HL-60/S4 (cell line): ENCODE data around the gene FERMT3.

Experiments
- in situ Hi-C: fragments of 300-500 bp; cut with MboI; formaldehyde crosslinking; loops from 2 replicates; pipeline ENCODE4 v1.14.3; 2022; ENCODE audit warnings: low sequenced_read_pairs

FERMT3 gene

GRCh38 chr11:64219354-64219684 lies 12.8 kb downstream of the FERMT3 start:
- in situ Hi-C loops = no loop called here

- in situ Hi-C loops = no loop called here
Measured at GRCh38 chr11:64219755-64220154, 13.2 kb downstream of the FERMT3 start.

DNA sequence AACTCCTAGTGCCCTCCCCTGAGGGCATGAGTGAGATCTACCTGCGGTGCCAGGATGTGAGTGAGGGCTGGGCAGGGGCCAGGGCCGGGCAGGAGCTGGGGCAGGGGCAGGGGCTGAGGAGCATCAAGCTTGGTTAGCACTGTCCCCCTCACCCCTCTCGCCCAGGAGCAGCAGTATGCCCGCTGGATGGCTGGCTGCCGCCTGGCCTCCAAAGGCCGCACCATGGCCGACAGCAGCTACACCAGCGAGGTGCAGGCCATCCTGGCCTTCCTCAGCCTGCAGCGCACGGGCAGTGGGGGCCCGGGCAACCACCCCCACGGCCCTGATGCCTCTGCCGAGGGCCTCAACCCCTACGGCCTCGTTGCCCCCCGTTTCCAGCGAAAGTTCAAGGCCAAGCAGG lies 13.8 kb downstream of the FERMT3 start:
- in situ Hi-C loops = no loop called here

DNA sequence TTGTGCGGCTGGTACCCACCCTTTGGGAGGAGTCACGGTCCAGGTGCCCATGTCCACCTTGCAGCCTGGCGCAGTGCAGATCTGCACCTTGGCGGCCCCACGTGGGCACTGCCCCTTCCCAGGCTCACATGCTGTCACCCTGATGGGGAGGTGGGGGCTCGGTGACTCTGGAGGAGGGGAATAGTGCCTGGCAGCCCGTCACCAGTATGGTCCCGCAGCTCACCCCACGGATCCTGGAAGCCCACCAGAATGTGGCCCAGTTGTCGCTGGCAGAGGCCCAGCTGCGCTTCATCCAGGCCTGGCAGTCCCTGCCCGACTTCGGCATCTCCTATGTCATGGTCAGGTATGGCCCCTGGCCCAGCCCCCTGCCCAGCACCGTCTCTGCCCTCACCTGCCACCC lies 14.3 kb downstream of the FERMT3 start:
- in situ Hi-C loops = no loop called here

GRCh38 chr11:64222651-64223000 lies 16.1 kb downstream of the FERMT3 start:
- in situ Hi-C loops = no loop called here

DNA sequence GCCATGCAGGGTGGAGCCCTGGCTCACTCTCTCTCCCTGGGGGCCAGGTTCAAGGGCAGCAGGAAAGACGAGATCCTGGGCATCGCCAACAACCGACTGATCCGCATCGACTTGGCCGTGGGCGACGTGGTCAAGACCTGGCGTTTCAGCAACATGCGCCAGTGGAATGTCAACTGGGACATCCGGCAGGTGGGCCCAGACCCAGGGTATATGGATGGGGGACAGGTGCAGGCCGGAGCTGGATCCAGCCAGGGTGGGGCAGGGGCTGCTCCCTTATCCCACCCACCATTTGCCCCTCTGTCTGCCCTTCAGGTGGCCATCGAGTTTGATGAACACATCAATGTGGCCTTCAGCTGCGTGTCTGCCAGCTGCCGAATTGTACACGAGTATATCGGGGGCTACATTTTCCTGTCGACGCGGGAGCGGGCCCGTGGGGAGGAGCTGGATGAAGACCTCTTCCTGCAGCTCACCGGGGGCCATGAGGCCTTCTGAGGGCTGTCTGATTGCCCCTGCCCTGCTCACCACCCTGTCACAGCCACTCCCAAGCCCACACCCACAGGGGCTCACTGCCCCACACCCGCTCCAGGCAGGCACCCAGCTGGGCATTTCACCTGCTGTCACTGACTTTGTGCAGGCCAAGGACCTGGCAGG lies 16.6 kb downstream of the FERMT3 start:
- in situ Hi-C loops = no loop called here

GRCh38 chr11:64224151-64224890 lies 17.8 kb downstream of the FERMT3 start:
- in situ Hi-C loops = no loop called here

DNA sequence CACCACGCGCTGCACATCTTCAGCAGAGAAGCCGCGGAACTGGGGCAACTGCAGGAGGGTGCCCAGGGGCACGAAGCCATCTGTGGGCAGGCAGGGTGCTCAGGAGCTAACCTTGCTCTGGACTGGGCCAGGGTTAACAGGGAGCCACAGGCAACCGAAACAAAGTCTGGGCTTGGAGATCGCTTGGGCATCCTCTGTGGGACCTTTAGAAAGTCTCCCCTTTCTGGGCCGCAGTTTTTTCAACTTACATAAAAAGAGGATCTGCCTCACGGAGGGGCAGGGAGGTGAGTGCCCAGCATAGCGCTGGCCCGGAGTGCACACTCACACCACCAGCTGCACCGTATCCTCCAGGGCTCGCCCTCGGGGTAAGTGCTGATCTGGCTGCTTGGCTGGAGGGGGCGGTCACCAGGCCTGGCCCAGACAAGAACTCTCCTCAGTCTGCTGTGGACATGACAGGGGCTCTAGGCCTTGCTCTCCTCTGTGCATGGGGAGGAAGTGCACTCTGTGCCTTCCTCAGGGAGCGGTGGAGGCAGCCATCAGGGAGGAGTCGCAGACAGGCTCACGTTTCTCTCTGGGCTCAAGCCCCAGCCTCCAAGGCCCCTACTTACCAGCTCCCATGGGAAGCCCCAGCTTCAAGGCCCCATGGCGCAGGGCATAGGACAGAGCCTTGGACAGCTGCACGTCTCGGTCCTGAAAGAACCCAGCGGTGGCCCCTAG lies 18.5 kb downstream of the FERMT3 start:
- in situ Hi-C loops = no loop called here

GRCh38 chr11:64225608-64226506 lies 19.3 kb downstream of the FERMT3 start, which contains the start of the genes NUDT22 and TRPT1:
Gene NUDT22, plus strand, starts transcription at chr11:64226274. Its CDS starts 379 bp downstream, at chr11:64226653.
Gene TRPT1, minus strand, starts transcription at chr11:64226186. Its CDS starts 326 bp downstream, at chr11:64225860.
- in situ Hi-C loops = no loop called here

DNA sequence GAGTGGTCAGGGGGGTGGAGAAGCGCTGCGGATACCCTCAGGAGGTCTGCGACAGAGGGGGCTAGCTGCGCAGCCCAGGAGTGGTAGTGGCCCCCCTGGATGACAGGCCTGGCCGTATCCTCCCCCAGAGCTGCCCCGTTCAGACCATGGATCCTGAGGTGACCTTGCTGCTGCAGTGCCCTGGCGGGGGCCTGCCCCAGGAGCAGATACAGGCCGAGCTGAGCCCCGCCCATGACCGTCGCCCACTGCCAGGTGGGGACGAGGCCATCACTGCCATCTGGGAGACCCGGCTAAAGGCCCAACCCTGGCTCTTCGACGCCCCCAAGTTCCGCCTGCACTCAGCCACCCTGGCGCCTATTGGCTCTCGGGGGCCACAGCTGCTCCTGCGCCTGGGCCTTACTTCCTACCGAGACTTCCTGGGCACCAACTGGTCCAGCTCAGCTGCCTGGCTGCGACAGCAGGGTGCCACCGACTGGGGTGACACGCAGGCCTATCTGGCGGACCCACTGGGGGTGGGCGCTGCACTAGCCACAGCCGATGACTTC lies 20.1 kb downstream of the FERMT3 start:
- in situ Hi-C loops = no loop called here

GRCh38 chr11:64227405-64227956 lies 21.0 kb downstream of the FERMT3 start:
- in situ Hi-C loops = no loop called here

GRCh38 chr11:64229090-64229743 lies 22.7 kb downstream of the FERMT3 start:
- in situ Hi-C loops = no loop called here

- in situ Hi-C loops = no loop called here
Measured at GRCh38 chr11:64229744-64230170, 23.2 kb downstream of the FERMT3 start.

- in situ Hi-C loops = no loop called here
Measured at GRCh38 chr11:64230171-64230984, 23.9 kb downstream of the FERMT3 start, which contains the start of gene DNAJC4. Gene DNAJC4, plus strand, starts transcription at chr11:64230548. Its CDS starts 307 bp downstream, at chr11:64230855.

DNA sequence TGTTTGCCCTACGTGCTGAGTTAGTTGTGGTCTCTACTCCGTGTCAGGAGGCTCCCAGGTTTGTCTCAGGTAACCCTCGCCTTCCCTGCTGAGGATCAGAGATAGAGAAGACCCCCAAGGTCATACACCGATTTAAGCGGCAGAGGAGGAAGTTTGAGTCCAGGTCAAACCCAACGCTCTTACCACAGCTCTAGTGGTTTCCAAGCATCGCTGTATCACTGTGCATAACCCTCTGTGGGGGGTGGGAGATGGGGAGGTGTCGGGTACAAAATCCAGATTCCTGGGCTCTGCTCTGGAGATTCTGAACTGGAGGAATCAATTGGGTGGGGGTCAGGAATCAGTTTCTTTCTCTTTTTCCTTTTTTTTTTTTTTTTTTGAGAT lies 24.5 kb downstream of the FERMT3 start:
- in situ Hi-C loops = no loop called here

DNA sequence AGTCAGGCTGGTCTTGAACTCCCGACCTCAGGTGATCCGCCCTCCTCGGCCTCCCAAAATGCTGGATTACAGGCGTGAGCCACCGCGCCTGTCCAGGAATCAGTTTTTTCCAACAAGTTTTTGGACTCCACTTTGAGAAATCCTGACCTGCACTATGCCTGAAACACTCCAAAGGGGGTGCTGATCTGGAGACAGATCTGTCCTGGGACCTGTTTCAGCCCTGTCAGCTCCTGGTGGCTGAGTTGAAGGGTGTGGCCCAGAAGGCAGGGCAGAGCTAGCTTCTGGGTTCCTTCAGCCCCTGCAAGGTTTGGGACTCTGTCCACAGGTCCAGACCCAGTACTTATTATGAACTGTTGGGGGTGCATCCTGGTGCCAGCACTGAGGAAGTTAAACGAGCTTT lies 25.0 kb downstream of the FERMT3 start:
- in situ Hi-C loops = no loop called here

GRCh38 chr11:64232182-64232966 lies 25.9 kb downstream of the FERMT3 start:
- in situ Hi-C loops = no loop called here

DNA sequence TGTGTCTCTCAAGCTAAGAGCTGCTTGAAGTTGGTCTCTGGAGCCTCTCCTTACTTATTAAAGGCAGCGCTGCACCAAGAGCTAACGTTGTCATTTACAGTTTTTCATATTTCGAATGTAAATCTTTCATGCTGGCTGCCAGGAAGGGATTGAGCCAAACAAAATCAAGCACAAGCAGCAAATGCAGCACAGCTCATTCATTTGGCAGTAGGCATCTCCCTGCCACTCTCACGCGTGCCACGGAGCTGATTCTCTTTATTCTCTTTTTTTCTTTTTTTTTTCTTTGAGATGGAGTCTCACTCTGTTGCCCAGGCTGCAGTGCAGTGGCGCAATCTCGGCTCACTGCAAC lies 26.4 kb downstream of the FERMT3 start:
- in situ Hi-C loops = no loop called here
